ENCODE measurements around the gene KCNF1.

The KCNF1 gene

DNA sequence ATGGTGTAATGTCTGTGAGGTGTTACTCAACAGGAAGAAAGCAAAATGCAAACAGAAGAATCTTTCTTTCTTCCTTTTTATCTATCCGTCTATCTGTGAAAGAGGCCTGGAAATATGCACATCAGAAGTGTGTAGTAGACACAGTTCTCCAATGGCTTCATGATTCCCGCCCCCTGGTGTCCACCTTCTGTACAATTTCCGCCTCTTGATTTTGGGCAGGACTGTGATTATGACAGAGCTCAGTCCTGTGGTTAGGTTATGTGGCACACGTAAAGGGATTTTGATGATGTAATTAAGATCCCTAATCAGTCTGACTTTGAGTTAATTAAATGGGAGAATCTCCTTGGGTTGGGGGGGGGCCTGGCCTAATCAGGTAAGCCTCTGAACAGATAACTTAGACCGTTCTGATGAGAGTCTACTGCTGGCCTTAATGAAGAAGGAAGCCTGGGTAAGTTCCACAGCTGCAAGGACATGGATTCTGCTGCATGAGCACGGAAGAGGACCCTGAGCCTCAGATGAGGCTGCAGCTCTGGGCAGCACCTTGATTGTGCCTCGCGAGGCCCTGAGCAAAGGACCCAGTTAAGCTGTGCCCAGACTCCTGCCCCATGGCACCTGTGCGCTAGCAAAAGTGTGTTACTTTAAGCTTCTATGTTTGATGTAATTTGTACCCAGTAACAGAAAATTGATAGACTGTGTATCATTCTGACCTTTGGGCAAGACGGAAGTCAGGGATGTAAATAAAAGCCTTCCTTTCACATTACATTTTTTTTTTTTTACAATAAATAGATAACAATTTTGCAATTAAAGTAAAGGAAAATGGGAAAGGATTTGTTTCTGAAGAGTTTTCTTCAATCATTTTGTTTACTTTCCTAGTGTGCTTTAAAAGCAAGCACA lies 11.3 kb upstream of the KCNF1 start:
- Histone ChIP-seq H4K91ac (ENCODE audit: low read depth, low read length, poor library complexity) (no peak overlapping the region), H2BK5ac (ENCODE audit: low read length) (no peak overlapping the region), H3K4me2 (ENCODE audit: insufficient read depth, low read length, poor library complexity, severe bottlenecking) (no peak overlapping the region), H3K18ac (ENCODE audit: low read length) (peak overlapping the region; percentile 6), H3K27ac (replicated peaks; ENCODE audit: low read length) (no peak overlapping the region), H3K4me3 (ENCODE audit: low read length in 2 of 2) (no peak overlapping the region), H2AK5ac (ENCODE audit: low read depth, low read length) (no peak overlapping the region), H3K9ac (ENCODE audit: low read depth, low read length, poor library complexity) (no peak overlapping the region), H2BK15ac (ENCODE audit: low read length) (no peak overlapping the region), H2BK120ac (ENCODE audit: low read depth, low read length) (no peak overlapping the region), H2BK12ac (ENCODE audit: low read length) (no peak overlapping the region), H3K4ac (ENCODE audit: low read length) (no peak overlapping the region), H3K36me3 (replicated peaks in 1 of 2; ENCODE audit: control insufficient read depth in 2 of 2, insufficient read depth in 2 of 2, low read length in 2 of 2) (no peaks in the 10 kb centered on the region), H3K79me1 (ENCODE audit: low read depth, low read length) (no peaks in the 10 kb centered on the region), H3K14ac (ENCODE audit: low read length) (no peak overlapping the region), H4K8ac (ENCODE audit: low read depth, low read length) (no peak overlapping the region), H3K23ac (ENCODE audit: low read depth, low read length, poor library complexity) (no peak overlapping the region), H3K9me3 (replicated peaks in 1 of 2; ENCODE audit: control insufficient read depth in 2 of 2, insufficient read depth in 1 of 2, low read depth in 1 of 2, low read length in 2 of 2) (no peaks in the 10 kb centered on the region), H2AFZ (ENCODE audit: low read length) (no peak overlapping the region), H3K27me3 (ENCODE audit: control insufficient read depth in 3 of 3, insufficient read depth in 3 of 3, low read depth in 1 of 3, low read length in 3 of 3) (peaks cover 0 to 6% (median 0%) of the 10 kb centered on the region in 3 experiments), H3K4me1 (ENCODE audit: control insufficient read depth in 2 of 2, insufficient read depth in 1 of 2, low read depth in 1 of 2, low read length in 2 of 2) (peaks cover 0 to 2% of the 10 kb centered on the region in 2 donors)
- DNase-seq (ENCODE audit: low spot score): no peak
- WGBS, 2 donors (ENCODE audit: extremely low coverage in 2 of 2, insufficient read length in 2 of 2, insufficient replicate concordance in 1 of 2): no CpG with 5 or more reads among the region's 10 CpGs

DNA sequence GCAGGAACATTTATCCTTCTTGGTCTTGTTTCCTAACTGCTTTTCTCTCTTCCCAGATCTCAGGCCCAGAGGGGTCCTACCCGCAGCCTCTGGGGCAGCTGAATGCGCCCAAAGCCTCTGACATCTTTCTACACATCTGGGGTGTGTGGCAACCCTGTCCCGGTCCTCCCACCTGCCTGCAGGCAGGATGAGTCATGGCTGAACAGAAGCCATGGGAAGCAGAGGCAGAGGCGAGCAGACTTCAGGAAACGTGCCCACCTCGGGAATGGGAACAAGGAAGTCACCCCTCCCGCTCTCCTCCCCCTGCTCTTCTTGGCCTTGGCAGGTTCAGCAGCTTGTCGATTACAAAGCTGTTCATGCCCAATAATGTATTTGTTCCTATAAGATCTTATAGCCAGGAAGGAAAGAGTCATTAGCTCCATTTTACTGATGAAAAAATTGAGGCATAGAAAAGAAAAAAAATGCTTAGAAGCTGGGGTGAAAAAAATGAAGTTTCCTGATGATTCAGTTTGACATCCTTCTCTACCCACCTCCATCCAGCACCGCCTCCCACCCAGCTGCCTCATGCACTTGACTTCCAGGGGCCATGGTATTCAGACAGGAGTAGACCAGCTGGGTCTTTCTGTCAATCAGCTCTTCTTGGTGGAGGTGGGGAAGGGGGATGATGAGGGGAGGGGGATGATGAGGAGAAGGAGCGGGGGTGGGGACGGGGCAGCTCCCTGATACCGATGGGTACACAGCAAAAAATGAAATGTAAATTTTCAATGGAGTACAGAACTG lies 10.4 kb upstream of the KCNF1 start:
- Histone ChIP-seq H3K79me1 (ENCODE audit: low read depth, low read length) (no peaks in the 10 kb centered on the region), H3K36me3 (replicated peaks in 1 of 2; ENCODE audit: control insufficient read depth in 2 of 2, insufficient read depth in 2 of 2, low read length in 2 of 2) (no peaks in the 10 kb centered on the region), H3K4me2 (ENCODE audit: insufficient read depth, low read length, poor library complexity, severe bottlenecking) (no peak overlapping the region), H3K14ac (ENCODE audit: low read length) (no peak overlapping the region), H4K91ac (ENCODE audit: low read depth, low read length, poor library complexity) (no peak overlapping the region), H2BK12ac (ENCODE audit: low read length) (no peak overlapping the region), H2AFZ (ENCODE audit: low read length) (no peak overlapping the region), H3K9ac (ENCODE audit: low read depth, low read length, poor library complexity) (no peak overlapping the region), H3K23ac (ENCODE audit: low read depth, low read length, poor library complexity) (no peak overlapping the region), H3K18ac (ENCODE audit: low read length) (peak overlapping the region; percentile 1), H3K9me3 (replicated peaks in 1 of 2; ENCODE audit: control insufficient read depth in 2 of 2, insufficient read depth in 1 of 2, low read depth in 1 of 2, low read length in 2 of 2) (no peaks in the 10 kb centered on the region), H2BK120ac (ENCODE audit: low read depth, low read length) (no peak overlapping the region), H3K4me3 (ENCODE audit: low read length in 2 of 2) (no peak overlapping the region), H3K27me3 (ENCODE audit: control insufficient read depth in 3 of 3, insufficient read depth in 3 of 3, low read depth in 1 of 3, low read length in 3 of 3) (peaks cover 0 to 6% (median 0%) of the 10 kb centered on the region in 3 experiments), H2BK15ac (ENCODE audit: low read length) (no peak overlapping the region), H2BK5ac (ENCODE audit: low read length) (no peak overlapping the region), H3K4me1 (ENCODE audit: control insufficient read depth in 2 of 2, insufficient read depth in 1 of 2, low read depth in 1 of 2, low read length in 2 of 2) (peaks cover 0 to 2% of the 10 kb centered on the region in 2 donors), H3K27ac (replicated peaks; ENCODE audit: low read length) (no peak overlapping the region), H4K8ac (ENCODE audit: low read depth, low read length) (no peak overlapping the region), H2AK5ac (ENCODE audit: low read depth, low read length) (peak overlapping the region; percentile 64), H3K4ac (ENCODE audit: low read length) (no peak overlapping the region)
- DNase-seq (ENCODE audit: low spot score): no peak
- no CpG with 5 or more reads among the region's 12 CpGs for WGBS, 2 donors (ENCODE audit: extremely low coverage in 2 of 2, insufficient read length in 2 of 2, insufficient replicate concordance in 1 of 2)

DNA sequence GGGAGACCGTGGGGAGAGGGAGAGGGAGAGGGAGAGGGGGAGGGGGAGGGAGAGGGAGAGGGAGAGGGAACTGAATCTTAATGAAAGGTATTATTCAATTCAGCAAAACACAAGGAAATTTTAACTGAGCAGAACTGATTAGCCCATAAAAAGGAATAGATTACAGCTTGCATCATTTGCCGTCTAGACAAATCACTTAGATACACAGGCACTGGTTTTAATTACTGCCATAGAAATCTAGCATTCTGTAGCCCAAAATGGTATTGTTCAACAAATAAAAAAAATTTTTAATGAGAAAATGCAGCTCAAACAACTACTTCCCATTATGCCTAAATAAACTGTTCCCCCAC lies 7.9 kb upstream of the KCNF1 start:
- no peak overlapping the region for H3K14ac ChIP-seq (ENCODE audit: low read length)
- H3K36me3 ChIP-seq (replicated peaks in 1 of 2; ENCODE audit: control insufficient read depth in 2 of 2, insufficient read depth in 2 of 2, low read length in 2 of 2): no peaks in the 10 kb centered on the region
- no CpG with 5 or more reads among the region's 2 CpGs for WGBS, 2 donors (ENCODE audit: extremely low coverage in 2 of 2, insufficient read length in 2 of 2, insufficient replicate concordance in 1 of 2)
- H4K91ac ChIP-seq (ENCODE audit: low read depth, low read length, poor library complexity): no peak overlapping the region
- H3K9ac ChIP-seq (ENCODE audit: low read depth, low read length, poor library complexity): no peak overlapping the region
- H2BK5ac ChIP-seq (ENCODE audit: low read length): no peak overlapping the region
- H2AFZ ChIP-seq (ENCODE audit: low read length): no peak overlapping the region
- no peak overlapping the region for H2BK15ac ChIP-seq (ENCODE audit: low read length)
- H3K4me1 ChIP-seq (ENCODE audit: control insufficient read depth in 2 of 2, insufficient read depth in 1 of 2, low read depth in 1 of 2, low read length in 2 of 2): peaks cover 0 to 4% of the 10 kb centered on the region in 2 donors
- H3K27me3 ChIP-seq (ENCODE audit: control insufficient read depth in 3 of 3, insufficient read depth in 3 of 3, low read depth in 1 of 3, low read length in 3 of 3): no peaks in the 10 kb centered on the region
- H3K27ac ChIP-seq (replicated peaks; ENCODE audit: low read length): no peak overlapping the region
- H3K4me2 ChIP-seq (ENCODE audit: insufficient read depth, low read length, poor library complexity, severe bottlenecking): no peak overlapping the region
- H3K4ac ChIP-seq (ENCODE audit: low read length): no peak overlapping the region
- no peak overlapping the region for H3K23ac ChIP-seq (ENCODE audit: low read depth, low read length, poor library complexity)
- H3K9me3 ChIP-seq (replicated peaks in 1 of 2; ENCODE audit: control insufficient read depth in 2 of 2, insufficient read depth in 1 of 2, low read depth in 1 of 2, low read length in 2 of 2): no peaks in the 10 kb centered on the region
- H2BK12ac ChIP-seq (ENCODE audit: low read length): no peak overlapping the region
- no peak for DNase-seq (ENCODE audit: low spot score)
- H2AK5ac ChIP-seq (ENCODE audit: low read depth, low read length): no peak overlapping the region
- H3K79me1 ChIP-seq (ENCODE audit: low read depth, low read length): no peaks in the 10 kb centered on the region
- H2BK120ac ChIP-seq (ENCODE audit: low read depth, low read length): no peak overlapping the region
- H3K4me3 ChIP-seq (ENCODE audit: low read length in 2 of 2): no peak overlapping the region
- H3K18ac ChIP-seq (ENCODE audit: low read length): no peak overlapping the region
- no peak overlapping the region for H4K8ac ChIP-seq (ENCODE audit: low read depth, low read length)

DNA sequence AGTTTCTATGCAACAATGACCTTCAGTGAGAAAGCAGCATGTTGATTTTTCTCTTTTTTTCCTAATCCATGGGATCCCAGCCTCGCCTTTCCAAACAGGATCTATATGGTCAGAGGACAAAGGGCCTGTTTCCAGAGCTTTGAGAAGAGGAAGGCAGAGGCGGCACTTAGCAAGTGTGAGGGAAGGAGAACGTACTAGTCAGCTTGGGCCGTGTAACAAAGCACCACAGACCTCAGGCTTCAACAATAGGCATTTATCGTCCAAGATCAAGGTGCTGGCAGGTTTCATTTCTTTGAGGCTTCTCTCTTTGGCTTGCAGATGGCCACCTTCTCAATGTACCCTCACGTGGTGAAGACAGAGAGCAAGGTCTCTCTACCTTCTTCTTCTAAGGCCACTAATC lies 7.3 kb upstream of the KCNF1 start:
- no peak overlapping the region for H3K4me3 ChIP-seq (ENCODE audit: low read length in 2 of 2)

More for the DNA sequence above, 7.3 kb upstream of the KCNF1 start:
- no peak overlapping the region for H2AFZ ChIP-seq (ENCODE audit: low read length)
- no peak overlapping the region for H2BK12ac ChIP-seq (ENCODE audit: low read length)
- no peak overlapping the region for H3K9ac ChIP-seq (ENCODE audit: low read depth, low read length, poor library complexity)
- no peak for DNase-seq (ENCODE audit: low spot score)
- H3K4ac ChIP-seq (ENCODE audit: low read length): no peak overlapping the region
- no peak overlapping the region for H3K4me2 ChIP-seq (ENCODE audit: insufficient read depth, low read length, poor library complexity, severe bottlenecking)
- H2BK5ac ChIP-seq (ENCODE audit: low read length): no peak overlapping the region
- no peak overlapping the region for H4K91ac ChIP-seq (ENCODE audit: low read depth, low read length, poor library complexity)
- no peak overlapping the region for H2BK15ac ChIP-seq (ENCODE audit: low read length)
- no CpG with 5 or more reads among the region's 6 CpGs for WGBS, 2 donors (ENCODE audit: extremely low coverage in 2 of 2, insufficient read length in 2 of 2, insufficient replicate concordance in 1 of 2)
- H3K14ac ChIP-seq (ENCODE audit: low read length): no peak overlapping the region
- no peak overlapping the region for H4K8ac ChIP-seq (ENCODE audit: low read depth, low read length)
- no peak overlapping the region for H2BK120ac ChIP-seq (ENCODE audit: low read depth, low read length)
- no peak overlapping the region for H3K18ac ChIP-seq (ENCODE audit: low read length)
- H2AK5ac ChIP-seq (ENCODE audit: low read depth, low read length): no peak overlapping the region
- H3K36me3 ChIP-seq (replicated peaks in 1 of 2; ENCODE audit: control insufficient read depth in 2 of 2, insufficient read depth in 2 of 2, low read length in 2 of 2): no peaks in the 10 kb centered on the region
- no peak overlapping the region for H3K23ac ChIP-seq (ENCODE audit: low read depth, low read length, poor library complexity)
- H3K79me1 ChIP-seq (ENCODE audit: low read depth, low read length): no peaks in the 10 kb centered on the region
- no peaks in the 10 kb centered on the region for H3K27me3 ChIP-seq (ENCODE audit: control insufficient read depth in 3 of 3, insufficient read depth in 3 of 3, low read depth in 1 of 3, low read length in 3 of 3)
- H3K4me1 ChIP-seq (ENCODE audit: control insufficient read depth in 2 of 2, insufficient read depth in 1 of 2, low read depth in 1 of 2, low read length in 2 of 2): peaks cover 0 to 4% of the 10 kb centered on the region in 2 donors
- no peak overlapping the region for H3K27ac ChIP-seq (replicated peaks; ENCODE audit: low read length)
- H3K9me3 ChIP-seq (replicated peaks in 1 of 2; ENCODE audit: control insufficient read depth in 2 of 2, insufficient read depth in 1 of 2, low read depth in 1 of 2, low read length in 2 of 2): no peaks in the 10 kb centered on the region
